ENCODE data around the gene SYT12. TPM values are rescaled to one million over a fixed set of nuclear protein-coding genes. Genes with fewer than 3 reads are reported as not detected.
A peak's percentile ranks its signal among the peaks of the same experiment; 100 is the strongest.

The SYT12 gene
- total RNA-seq, 1 experiment from 2014 or later = 1.9 TPM

GRCh38 chr11:67029146-67029545 lies 6.2 kb downstream of the SYT12 start:
- Mint-ChIP-seq H3K27me3 (ENCODE audit: low read depth) (peaks cover 21% of the 10 kb centered on the region), H3K36me3 (ENCODE audit: insufficient read depth in 1 of 3, low read depth in 3 of 3) (no peaks in the 10 kb centered on the region), H3K9me3 (no peaks in the 10 kb centered on the region), H3K4me1 (peaks cover 21 to 23% of the 10 kb centered on the region in 2 experiments), H3K27ac (peak overlapping the region in 1 of 3 experiments; percentile 25; a peak in 1 of 7 replicates), H3K4me3 (no peak overlapping the region)
- Histone ChIP-seq H3K79me2 (ENCODE audit: insufficient read depth, low read length) (no peaks in the 10 kb centered on the region), H4K8ac (replicated peaks; ENCODE audit: insufficient read length, low read depth, low read length) (no peak overlapping the region), H2AFZ (ENCODE audit: low read length) (no peak overlapping the region), H3K14ac (ENCODE audit: insufficient read depth, low read length) (no peak overlapping the region), H3K4me2 (ENCODE audit: insufficient read depth, insufficient read length, low read length) (no peak overlapping the region), H3K4me1 (ENCODE audit: insufficient read depth, low read length) (no peaks in the 10 kb centered on the region; the same call in 1 of the 2 replicates), H3K79me1 (ENCODE audit: insufficient read depth, low read depth, low read length, poor library complexity, severe bottlenecking) (no peaks in the 10 kb centered on the region), H2BK15ac (ENCODE audit: low read depth, low read length) (no peak overlapping the region), H3K4ac (ENCODE audit: low read depth, low read length) (no peak overlapping the region), H3K27ac (ENCODE audit: insufficient read length, low read depth, low read length) (no peak overlapping the region), H3K23ac (ENCODE audit: insufficient read length, low read depth, low read length) (no peak overlapping the region), H2BK20ac (ENCODE audit: low read depth, low read length, poor library complexity, severe bottlenecking) (no peak overlapping the region), H3K9me3 (ENCODE audit: control insufficient read depth, low read depth, low read length) (no peaks in the 10 kb centered on the region), H2BK120ac (ENCODE audit: low read depth, low read length, poor library complexity, severe bottlenecking) (no peak overlapping the region), H4K5ac (ENCODE audit: insufficient read length, low read depth, low read length) (no peak overlapping the region), H3K27me3 (ENCODE audit: insufficient read depth, low read length) (peaks cover 5% of the 10 kb centered on the region; the same call in 1 of the 2 replicates), H3K9ac (ENCODE audit: extremely low read depth, insufficient read length, low read length) (no peak overlapping the region), H3K23me2 (ENCODE audit: insufficient read length, low read depth, low read length, poor library complexity, severe bottlenecking) (no peaks in the 10 kb centered on the region), H3T11ph (ENCODE audit: low read length) (no peak overlapping the region), H3K18ac (ENCODE audit: insufficient read length, low read depth, low read length) (no peak overlapping the region), H2AK5ac (ENCODE audit: insufficient read length, low read length) (no peak overlapping the region), H3K56ac (ENCODE audit: insufficient read length, low read depth, low read length) (no peak overlapping the region), H2BK12ac (ENCODE audit: insufficient read length, low read depth, low read length) (no peak overlapping the region), H2BK5ac (ENCODE audit: insufficient read length, low read length) (no peak overlapping the region), H4K91ac (ENCODE audit: insufficient read length, low read depth, low read length) (no peak overlapping the region), H4K20me1 (ENCODE audit: control insufficient read depth, insufficient read depth, insufficient read length) (no peaks in the 10 kb centered on the region)
- no CpG with 5 or more reads among the region's 6 CpGs for WGBS (ENCODE audit: extremely low coverage, insufficient read length, low lambda C conversion rate)
- DNase-seq = no peak
- TF ChIP-seq CTCF (conservative IDR thresholded peaks at IDR 0.05) = no peak
